GM12872 (cell line): Measurements from ENCODE around the gene C2orf81.

Experiments used
- TF ChIP-seq, protein P1 (sequence below): IDR thresholded peaks from 3 replicates; pipeline ENCODE4 v1.5.1; 2011; ENCODE audit warnings: low read depth, mild to moderate bottlenecking, low read length, moderate library complexity; ENCODE audit not compliant: insufficient read depth

Gene C2orf81

DNA sequence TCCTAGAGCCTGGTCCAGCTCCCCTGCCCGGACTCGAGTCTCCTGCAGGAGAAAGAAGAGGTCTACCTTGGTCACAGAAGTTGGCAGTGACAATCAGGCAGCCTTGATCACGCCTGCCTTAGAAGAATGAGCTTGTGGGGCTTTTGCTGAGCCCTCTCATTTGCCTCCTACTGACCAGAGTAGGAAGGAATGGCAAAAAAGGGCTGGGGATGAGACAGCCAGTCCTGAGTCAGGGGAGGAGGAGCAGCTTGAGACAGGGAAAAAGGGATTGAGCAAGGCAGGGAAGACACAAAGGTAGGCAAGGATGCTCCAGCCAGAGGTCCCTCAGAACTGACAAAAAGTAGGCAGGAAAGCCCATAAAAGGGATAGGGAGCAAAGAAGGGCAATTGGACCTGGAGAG lies 6.1 kb upstream of the C2orf81 start:
- TF ChIP-seq, protein P1, sequence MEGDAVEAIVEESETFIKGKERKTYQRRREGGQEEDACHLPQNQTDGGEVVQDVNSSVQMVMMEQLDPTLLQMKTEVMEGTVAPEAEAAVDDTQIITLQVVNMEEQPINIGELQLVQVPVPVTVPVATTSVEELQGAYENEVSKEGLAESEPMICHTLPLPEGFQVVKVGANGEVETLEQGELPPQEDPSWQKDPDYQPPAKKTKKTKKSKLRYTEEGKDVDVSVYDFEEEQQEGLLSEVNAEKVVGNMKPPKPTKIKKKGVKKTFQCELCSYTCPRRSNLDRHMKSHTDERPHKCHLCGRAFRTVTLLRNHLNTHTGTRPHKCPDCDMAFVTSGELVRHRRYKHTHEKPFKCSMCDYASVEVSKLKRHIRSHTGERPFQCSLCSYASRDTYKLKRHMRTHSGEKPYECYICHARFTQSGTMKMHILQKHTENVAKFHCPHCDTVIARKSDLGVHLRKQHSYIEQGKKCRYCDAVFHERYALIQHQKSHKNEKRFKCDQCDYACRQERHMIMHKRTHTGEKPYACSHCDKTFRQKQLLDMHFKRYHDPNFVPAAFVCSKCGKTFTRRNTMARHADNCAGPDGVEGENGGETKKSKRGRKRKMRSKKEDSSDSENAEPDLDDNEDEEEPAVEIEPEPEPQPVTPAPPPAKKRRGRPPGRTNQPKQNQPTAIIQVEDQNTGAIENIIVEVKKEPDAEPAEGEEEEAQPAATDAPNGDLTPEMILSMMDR = no peak

DNA sequence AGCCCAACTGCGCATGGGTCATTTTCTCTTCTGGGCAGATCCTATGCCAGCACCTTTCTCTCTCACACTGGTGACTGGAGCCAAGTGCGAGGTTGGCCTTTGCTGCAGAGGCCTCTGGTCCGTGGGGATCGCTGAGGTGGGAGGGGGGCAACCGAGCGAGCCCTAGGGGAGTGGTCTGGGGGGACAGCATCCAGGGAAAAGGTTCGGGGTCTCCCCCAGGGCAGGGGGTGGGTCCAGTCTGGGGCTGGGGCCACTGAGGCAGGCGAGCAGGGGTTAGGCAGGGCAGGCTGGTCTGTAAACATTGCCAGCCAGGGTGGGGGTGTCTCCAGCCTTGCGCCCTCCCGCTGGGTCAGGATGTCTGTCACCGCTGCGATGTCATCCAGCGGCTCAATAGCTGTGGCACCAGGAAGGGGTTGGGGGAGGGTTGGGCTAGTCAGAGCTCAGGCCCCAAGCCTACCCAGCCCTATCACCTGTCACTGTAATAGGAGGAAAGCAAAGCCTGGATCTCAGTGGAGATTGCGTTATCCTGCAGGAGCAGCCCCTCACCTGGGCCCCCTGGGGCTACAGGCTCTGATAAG lies 4.9 kb upstream of the C2orf81 start:
- TF ChIP-seq, protein P1 = no peak

- TF ChIP-seq, protein P1 = no peak
Measured at GRCh38 chr2:74425523-74425922, 4.1 kb upstream of the C2orf81 start.

GRCh38 chr2:74424995-74425406 lies 3.6 kb upstream of the C2orf81 start:
- TF ChIP-seq, protein P1 = no peak

DNA sequence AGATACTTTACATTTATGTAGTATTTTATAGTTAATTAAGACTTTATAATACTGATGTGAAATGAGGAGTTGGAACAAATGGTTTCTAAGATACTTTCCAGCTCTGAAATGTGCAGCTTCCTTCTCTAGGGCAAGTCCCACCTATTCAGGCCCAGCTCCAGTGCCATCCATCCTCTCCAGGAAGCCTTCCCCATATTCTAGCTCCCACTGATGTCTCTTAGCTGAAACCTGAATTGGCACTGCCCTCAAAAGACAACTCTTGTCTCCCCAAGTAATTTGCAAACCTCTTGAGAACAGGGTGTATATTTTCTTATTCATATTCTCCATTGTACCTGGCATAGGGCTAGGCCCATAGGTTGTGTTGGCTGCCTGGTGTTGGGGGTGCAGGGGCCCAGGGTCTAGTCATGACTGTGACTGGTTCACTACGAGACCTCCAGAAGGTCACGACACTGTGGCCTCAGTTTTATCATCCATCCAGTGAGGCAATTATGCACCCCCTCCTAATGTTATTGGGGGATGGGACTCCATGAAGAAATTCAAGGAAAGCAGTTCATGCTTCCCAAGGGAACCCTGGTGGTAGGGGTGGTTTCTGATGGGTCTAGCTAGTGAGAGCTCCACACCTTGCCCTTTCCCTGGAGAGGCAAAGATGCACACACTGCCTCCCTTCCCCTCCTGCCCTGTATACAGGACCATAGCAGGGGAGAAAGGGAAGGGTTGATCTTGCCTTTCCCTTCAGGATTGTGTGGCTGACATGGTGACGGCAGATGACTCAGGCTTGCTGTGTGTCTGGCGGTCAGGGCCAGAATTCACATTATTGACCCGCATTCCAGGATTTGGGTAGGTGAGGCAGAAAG lies 2.9 kb upstream of the C2orf81 start:
- TF ChIP-seq, protein P1 = no peak

DNA sequence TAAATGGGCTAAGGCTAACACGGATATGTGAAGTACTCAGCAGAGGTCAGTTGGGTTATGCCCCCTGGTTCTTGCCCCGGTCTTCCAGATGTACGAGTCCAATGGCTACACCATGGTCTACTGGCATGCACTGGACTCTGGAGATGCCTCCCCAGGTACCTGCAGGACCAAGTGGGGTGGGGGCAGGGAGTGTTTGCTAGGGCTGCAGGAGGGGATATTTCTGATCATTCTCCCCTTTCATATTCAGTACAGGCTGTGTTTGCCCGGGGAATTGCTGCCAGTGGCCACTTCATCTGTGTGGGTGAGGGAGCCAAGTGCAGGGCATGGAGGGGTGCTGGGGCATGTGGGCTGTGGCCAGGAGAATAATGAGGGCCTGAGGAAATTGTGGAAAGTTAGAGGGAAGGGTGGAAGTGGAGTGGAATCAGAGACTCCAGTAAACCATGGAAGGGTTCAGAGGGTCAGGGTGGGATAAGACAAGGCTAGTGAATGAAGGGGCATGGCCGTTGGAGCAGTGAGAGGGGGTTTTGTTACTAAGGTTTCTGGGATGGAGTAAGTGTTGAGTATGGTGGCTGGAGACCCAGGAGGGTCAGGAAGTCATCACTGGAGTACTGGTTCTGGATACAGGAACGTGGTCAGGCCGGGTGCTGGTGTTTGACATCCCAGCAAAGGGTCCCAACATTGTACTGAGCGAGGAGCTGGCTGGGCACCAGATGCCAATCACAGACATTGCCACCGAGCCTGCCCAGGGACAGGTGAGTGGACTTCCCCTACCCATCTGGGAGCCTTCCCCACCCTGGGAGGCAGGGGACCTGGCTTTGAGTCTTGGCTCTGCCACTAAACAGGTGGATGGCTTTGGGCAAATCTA lies 2.0 kb upstream of the C2orf81 start:
- TF ChIP-seq, protein P1 = no peak

GRCh38 chr2:74420006-74420405 lies 1.4 kb downstream of the C2orf81 start:
- TF ChIP-seq, protein P1 = no peak
